ENCODE results near the gene FADS6.

FADS6 gene

GRCh38 chr17:74831444-74832146, 61.8 kb downstream of the FADS6 start:
- no peak for DNase-seq (ENCODE audit: low read depth, low spot score)

DNA sequence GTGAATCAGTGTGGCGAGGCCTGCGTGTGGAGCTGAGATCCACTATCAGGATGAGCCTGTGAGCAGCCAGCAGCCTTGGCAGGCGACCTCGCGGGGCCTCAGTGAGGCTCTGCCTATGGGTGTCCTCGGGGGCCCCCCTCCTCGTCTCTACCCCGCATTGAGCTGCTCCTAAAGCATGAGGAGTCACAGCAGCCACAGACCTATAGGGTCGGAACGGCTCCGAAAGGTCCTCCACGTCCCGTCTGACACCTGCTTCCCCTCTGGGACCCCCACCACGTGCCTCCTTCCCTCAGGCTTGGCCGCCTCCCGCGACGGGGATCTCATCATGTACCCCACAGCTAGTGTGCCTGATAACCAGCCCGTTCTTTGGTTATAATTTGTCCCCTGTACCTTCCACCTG, 62.6 kb downstream of the FADS6 start:
- DNase-seq (ENCODE audit: low read depth, low spot score), result no peak

- no peak for DNase-seq (ENCODE audit: low read depth, low spot score)
Observed at GRCh38 chr17:74827800-74828199, 65.6 kb downstream of the FADS6 start.
